GM21717 (cell line): Measurements from ENCODE around the gene NOTCH3.

ENCODE experiments used
- ATAC-seq: cut with Tn5 transposase; IDR thresholded peaks from one replicate; pipeline ENCODE4 v1.9.1; 2021; ENCODE audit warnings: mild to moderate bottlenecking, moderate library complexity; ENCODE audit not compliant: unreplicated experiment

NOTCH3 gene

DNA sequence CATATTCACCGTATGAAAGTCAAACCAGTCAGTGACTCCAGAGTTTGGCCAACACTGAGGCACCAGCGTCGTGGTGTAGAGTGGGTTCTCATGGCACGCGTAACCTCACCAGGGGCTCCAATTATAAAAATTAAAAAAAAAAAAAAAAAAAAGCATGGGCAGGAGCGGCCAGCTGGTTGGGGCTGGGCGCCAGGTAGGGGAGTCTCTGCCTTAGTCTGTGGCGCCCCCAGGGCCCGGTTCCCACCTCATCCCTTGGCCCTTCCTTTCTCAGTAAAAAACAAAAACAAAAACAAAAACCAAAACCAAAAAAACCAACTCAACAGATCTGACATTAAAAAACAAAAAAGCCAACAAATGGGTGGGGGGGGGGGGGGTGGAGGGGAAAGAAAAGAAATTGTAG is 36.1 kb upstream of the NOTCH3 start:
- ATAC-seq: no peak

DNA sequence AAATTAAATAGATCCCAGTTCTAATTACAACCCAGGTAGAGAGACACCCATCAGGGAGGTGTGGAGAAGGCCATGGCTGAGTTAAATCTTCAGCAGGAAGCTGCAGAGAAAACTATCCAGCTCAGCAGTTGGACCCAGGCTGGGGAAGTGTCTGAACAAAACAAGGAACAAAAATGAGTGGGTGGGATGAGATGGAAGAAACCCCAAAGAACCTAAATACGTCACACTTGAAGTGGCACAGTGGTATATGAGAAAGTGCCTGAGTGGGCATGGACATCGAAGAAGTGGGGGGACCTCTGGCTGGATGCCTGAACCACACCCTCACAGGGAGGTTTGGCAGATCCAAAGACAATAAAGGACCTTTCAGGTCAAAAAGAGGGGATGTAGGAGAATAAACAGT is 35.0 kb upstream of the NOTCH3 start:
- ATAC-seq: no peak

DNA sequence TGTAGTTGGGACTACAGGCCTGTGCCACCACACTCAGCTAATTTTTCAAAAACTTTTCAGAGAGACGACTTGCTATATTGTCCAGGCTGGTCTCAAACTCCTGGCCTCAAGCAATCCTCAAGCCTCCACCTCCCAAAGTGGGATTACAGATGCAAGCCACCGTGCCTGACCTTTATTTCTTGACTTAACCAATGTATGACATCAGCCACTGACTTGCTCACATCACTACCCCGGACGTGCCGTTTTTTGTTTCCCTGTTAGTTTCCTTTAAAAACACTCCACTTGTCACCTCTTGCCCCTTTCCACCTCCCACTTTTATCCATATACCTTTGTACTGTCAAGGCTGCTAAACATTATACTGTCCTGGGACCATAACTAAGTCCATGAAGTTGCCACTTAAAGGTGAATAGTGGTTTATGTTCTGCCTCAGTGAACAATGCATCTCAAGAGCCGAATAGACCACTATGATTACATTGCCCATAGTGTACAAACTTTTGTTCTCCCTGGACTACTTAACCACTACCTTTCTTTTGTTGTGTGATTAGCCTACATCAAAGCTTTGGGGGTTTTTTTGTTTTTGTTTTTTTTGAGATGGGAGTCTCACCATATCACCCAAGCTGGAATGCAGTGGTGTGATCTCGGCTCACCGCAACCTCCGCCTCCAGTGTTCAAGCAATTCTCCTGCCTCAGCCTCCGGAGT is 33.8 kb upstream of the NOTCH3 start:
- ATAC-seq: no peak

DNA sequence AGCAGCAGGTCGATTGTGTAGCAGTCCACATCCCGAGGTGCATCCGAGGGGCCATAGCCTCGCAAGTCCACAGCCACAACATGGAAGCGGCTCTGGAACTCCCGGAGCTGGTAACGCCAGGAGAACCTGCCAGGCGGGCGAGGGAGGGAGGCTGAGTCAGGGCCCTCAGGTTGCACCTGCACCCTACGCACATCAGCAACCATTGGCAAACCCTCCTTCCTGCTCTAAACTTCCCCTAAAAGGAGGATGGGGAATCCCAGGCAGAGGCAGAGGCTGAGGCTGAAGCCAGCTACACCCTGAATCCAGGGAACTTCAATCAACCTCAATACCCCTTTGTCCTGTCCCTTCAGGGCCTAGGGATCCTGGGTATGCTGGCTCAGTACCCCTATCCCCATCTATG is 30.5 kb upstream of the NOTCH3 start:
- ATAC-seq: no peak

DNA sequence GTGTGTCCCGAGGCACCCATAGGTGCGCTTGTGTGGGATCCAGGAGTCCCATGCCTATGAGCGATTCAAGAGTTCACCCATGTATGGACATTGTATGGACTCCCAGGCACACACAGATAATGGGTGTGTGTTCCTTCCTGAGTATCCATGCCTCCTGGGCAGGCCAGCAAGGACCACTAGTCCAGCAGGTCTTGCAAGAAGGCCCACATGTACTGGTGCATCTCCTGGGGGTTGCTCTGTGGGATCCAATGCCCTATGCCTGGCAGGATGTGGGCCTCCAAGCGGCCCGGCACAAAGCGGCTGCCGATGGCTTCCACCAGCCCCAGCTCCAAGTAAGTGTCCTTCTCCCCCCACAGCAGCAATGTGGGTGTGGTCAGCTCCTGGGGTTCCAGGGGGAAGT is 26.5 kb upstream of the NOTCH3 start:
- ATAC-seq: no peak

DNA sequence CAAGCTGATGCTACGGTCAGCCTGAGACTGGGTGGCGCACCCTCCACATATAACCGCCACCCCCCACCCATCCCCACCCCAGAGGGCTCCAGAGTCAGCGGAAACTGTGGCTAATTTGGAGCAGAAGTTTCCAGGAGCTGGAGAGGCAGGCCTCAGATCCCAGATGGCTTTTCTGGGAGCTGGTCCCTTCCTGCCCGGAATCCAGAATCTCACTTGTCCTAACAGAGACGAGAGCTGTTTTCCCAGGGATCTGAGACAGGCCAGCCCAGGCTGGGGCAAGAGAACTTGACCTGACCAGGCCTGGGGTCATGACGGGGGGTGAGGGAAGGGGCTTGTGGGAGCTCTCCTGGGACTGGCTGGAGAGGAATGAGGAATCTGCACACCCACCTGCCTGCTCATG is 25.0 kb upstream of the NOTCH3 start:
- no peak for ATAC-seq

DNA sequence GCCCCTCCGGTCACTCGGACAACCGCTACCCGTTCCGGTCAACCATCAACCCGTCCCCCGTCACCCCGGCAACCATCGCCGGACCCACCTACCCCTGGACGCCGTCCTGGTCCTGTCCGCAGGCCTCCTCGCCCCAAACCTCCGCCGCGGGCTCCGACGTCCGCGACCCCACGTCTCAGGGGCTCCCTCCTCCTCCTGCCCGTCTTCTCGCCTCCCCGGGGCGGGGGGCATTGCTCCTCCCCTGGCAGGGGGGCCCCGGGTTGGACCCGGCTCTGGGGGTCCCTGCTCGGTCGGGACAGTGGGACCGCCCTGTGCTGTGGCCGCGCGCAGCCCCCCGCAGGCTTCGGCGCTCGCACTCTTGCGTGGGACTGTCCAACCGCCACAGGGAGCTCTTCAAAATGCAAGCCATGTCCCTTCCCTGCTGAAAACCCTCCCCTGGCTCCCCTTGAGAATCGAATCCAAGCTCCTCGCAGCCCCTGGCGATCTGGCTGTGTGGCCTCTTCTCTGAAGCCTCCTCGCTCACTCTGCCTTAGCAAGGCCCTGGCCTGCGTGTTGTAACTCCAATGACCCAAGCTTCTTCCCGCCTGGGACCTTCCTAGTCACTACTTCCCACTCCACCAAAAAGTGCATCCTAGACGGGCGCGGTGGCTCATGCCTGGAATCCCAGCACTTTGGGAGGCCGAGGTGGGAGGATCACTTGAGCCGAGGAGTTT is 23.0 kb upstream of the NOTCH3 start:
- no peak for ATAC-seq

DNA sequence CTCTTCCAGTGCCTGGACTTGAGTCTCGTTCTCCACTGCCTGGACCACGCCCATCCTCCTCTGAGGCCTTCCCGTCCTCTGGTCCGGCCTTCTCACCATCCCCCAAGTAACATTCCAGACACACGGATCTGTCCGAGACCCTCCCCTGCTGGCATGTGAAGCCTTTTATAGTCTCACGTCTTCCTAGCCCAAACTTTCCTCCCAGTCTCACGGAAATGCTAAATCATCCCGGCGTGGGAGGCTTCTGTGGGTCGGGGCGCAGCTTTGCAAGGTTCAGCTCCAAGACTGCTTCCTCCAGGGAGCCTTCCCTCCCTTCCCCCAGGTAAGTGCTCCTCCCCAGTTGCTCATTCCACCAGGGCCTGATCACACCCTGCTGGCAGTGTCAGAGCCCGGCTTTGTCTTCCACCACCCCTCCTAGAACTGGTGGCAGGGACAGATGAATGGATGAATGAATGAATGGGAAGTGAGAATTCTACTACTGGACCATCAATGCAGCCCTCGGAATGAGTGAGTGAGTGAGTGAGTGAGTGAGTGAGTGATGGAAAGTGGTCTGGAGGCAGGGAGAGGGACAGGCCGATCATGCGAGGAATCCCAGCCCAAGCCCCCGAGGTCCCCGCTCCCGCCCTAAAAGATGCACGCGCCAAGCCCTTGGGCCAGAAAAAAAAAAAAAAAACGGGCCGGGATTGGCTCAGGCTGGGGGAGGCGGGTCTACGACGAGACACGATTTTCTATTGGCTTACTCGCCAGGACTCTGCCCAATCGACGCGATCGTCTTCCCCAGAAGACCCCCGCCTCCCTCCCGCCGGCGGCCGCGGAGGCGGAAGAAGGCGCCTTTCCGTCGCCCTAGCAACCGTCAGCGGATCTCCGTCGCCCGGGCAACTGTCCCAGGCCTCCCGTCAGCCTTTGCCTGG is 22.2 kb upstream of the NOTCH3 start:
- no peak for ATAC-seq

DNA sequence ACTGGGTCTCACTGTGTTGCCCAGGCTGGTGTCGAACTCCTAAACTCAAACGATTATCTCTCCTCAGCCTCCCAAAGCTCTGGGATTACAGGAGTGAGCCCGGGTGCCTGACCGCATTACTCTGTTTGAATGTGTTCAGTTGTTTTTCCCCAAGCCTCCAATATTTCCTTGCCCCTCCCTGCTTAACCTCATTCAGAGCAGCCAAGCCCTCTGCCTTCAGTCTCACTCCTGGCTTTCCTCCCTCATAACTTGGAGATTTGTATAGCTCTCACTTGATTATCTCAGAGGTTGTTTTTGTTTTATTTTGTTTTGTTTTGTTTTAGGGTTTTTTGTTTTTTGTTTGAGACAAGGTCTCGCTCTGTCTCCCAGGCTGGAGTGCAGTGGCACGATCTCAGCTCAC is 20.0 kb upstream of the NOTCH3 start:
- no peak for ATAC-seq

DNA sequence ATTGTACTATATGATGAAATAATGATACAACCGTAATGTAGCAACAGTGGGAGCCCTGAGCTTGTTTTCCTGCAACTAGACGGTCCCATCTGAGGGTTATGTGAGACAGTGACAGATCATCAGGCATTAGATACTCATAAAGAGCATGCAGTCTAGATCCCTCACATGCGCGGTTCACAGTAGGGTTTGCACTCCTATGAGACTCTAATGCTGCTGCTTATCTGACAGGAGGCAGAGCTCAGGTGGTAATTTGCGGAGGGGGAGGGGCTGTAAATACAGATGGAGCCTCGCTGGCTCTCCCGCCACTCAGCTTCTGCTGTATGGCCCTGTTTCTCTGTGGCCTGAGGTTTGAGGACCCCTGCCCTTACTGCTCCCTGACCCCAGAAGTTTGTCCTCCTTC is 17.7 kb upstream of the NOTCH3 start:
- no peak for ATAC-seq

DNA sequence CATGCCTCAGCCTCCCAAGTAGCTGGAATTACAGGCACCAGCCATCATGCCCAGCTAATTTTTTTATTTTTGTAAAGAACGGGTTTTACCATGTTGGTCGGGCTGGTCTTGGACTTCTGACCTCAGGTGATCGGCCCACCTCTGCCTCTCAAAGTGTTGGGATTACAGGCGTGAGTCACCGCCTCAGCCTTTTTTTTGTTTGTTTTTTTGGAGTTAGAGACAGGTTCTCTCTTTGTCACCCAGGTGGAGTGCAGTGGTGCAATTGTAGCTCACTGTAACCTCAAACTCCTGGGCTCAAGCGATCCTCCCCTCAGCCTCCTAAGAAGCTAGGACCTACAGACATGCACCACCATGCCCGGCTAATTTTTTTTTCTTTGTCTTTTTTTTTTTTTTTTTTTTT is 15.6 kb upstream of the NOTCH3 start:
- ATAC-seq: no peak

DNA sequence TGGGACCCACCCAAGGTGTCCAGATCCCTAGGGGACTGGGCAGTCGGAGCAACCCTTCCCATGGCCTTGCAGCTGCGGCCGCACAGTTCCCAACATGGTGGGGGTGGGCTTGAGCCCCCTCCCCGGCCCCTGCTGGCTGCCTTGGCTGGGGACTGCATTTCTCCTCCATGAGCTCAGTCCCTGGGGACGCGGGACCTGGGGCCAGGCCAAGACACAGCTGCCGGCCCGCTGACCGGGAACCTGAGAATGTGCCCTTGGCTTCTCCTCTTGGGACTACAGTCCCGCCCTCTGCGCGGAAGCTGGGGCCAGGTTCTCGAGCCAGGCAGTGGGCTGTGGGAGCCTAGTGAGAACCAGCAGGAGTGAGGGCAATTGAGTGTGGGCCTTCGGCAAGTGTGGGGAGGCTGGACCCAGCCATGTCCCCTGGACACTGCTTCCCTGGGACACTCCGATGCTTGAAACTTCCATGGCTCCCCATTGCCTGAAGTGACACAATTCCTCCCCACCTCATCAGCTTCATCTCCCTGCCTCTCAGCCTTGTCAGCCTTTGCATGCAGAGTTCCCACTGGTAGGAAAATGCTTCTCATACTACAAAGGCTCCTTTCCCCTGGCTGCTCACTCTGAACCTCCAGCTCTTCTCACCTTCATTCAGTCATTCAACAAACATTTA is 13.1 kb upstream of the NOTCH3 start:
- no peak for ATAC-seq

DNA sequence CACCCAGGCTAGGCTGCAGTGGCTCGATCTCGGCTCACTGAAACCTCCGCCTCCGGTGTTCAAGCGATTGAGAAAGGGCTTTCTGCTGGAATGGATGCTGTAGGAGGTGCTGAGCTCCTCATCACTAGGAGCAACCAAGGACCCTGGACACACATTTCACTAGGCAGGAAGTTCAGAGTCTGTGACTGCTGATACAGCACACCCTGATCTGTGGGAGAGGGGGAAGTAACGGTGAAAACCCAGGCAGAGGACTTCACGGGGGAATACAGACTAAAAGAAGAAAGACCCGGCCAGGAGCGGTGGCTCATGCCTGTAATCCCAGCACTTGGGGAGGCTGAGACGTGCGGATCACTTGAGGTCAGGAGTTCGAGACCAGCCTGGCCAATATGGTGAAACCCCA is 11.9 kb upstream of the NOTCH3 start:
- ATAC-seq: no peak

DNA sequence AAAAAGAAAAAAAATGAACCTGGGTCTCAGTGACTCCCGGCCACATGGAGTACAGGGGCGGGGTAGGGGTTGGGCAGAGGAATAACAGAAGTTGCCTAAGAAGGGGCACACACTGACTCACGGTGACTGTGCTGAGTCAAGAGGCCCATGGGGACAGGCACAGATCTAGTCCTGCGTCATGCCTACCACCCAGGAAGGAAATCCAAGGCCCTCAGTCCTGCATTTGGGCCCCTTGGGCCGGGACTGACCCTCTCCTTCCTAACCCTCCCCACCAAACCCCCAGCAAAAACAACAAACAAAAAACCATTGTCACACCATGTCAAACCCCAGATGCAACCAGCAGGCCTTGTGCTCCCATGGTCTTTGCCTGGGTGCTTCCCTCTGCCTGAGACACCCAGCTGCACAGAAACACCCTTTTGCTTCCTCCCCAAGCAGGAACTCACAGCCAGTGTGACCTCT is 9.6 kb upstream of the NOTCH3 start:
- ATAC-seq: no peak

DNA sequence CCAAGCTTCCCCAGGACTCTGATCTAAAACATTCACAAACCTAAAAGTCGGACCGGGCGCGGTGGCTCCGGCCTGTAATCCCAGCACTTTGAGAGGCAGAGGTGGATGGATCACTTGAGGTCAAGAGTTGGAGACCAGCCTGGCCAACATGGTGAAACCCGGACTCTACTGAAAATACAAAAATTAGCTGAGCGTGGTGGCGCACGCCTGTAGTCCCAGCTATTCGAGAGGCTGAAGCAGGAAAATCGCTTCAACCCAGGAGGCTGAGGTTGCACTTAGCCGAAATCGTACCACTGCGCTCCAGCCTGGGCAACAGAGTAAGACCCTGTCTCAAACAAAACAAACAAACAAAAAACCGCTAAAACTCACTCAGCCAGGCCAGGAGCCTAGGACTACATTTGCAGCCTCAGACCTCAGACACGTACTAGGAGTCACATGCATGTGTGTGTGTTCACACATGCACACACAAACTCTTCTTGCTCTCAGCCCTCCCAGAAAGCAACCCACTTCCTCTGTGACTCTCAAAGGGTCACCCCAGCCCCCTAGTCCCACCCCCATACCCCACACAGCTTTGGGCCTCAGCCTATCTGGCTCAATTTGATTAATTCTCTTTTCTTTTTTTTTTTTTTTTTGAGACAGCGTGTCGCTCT is 704 bp upstream of the NOTCH3 start:
- no peak for ATAC-seq

DNA sequence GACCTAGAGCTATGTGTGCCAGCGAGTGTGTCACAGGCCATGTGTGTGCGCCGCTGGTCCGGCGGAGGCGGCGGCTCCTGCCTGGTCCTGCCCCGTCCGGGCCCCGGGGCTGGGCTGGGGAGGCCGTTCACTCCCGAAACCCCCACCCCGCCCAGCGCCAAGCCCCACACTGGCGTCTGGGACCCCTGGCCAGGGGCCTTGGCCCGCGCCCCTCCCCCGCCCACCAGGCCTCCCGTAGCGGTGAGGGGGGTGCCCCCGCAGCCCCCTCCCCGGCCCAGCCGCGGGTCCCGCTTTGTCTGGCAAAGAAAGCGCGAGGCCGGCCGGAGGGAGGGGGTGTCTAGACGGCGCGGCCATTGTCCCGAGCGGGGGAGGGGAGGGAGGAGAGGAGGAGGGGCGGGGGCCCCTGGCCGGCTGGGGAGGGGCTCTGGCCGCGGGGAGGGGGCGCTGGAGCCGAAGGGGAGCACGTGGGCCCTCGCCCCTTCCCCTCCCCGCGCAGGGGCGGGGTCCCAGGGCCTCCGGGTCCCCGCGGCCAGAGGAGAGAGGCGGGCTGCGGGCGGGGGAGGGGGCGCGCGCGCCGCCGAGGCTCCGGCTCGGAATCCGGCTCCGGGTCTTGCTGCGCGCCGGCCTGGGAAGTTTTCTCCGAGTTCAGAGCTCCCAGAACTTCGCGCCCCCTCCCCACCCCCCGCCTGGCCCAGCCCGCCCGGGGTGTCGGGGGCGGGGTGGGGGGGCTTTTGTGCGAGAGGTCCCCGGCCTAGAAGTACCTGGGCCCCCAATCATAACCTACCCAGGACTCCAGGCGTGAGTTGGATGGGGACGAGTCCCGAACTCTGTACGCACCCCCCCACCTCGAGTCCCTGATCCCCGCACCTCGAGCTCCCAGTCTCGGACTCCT is 888 bp downstream of the NOTCH3 start:
- ATAC-seq: no peak

DNA sequence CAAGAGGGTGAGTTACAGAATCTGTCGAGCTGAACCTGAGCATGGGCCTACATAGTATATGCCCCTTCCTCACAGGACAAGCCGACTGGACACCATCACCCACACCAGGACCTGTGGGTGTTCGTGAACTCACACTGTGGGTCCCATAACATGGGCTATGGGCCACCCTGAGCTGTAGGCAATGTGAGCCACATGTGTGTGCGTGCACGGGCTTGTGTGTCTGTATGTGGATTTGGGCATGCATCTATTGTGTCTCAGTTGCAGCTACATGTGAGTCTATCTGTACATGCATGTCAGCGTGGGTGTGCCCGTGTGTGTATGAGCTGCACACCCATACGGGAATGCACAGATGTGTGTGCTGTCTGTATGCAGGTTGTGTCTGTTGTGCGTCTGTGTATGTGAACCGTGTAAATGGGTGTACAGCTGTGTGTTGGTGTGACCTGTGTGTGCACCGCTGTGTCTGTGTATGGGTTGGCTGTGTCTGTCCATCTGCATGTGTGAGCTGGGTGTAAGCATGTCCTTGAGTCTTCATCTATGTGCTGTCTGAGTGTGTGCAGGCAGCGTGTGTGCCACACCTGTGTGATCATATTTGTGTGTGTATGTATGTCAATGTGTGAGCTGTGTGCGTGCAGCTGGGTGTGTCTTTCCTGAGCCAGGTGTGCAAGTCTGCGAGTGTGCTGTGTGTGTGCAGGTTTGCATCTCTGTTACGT is 1.7 kb downstream of the NOTCH3 start:
- no peak for ATAC-seq

DNA sequence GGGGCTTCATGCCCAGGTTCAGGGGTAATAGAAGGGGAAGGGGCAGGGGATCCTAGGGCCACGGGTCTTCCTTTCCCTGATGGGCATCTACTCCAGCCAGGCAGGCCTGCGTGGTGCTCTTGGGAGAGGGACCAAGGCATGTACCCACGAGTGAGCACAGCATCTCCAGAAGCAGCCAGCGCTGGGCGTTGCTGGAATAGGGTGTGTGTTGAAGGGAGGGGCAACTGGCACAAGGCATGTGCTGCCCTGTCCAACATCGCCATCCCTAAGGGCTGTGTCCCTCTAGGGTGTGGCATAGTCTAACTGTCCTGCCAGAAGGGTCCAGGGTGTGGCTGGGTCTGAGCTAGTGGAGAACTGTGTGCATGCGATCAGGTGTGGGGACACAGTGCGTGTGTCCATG is 2.9 kb downstream of the NOTCH3 start:
- ATAC-seq: no peak
